Neural cell (in vitro differentiated cells): Measurements from ENCODE around the gene GDF7. TPM values are rescaled to one million over a fixed set of nuclear protein-coding genes. Genes with fewer than 3 reads are reported as not detected.

Experiments
- H2AFZ ChIP-seq: fragments of 200-600, 300-800 bp; sonication (generic), shearing (Covaris generic); 2 replicates; pipeline ENCODE4 v1.6.0; 2014; ENCODE audit warnings: low read depth, mild to moderate bottlenecking, antibody characterized with exemption, low read length, moderate library complexity
- H3F3A ChIP-seq: fragments of 200-600 bp; shearing (Covaris generic); 2 replicates; pipeline ENCODE4 v1.6.1; 2016; ENCODE audit warnings: mild to moderate bottlenecking, moderate library complexity, mixed read lengths, antibody characterized with exemption, low read length; ENCODE audit not compliant: insufficient read depth, poor library complexity, severe bottlenecking
- H3K27ac ChIP-seq: fragments of 200-600, 300-800 bp; sonication (generic), shearing (Covaris generic); 2 replicates; pipeline ENCODE4 v1.5.1; 2014; ENCODE audit warnings: mild to moderate bottlenecking, low read length, moderate library complexity
- H3K27me3 ChIP-seq: fragments of 300-800, 200-600 bp; sonication (generic), shearing (Covaris generic); 2 replicates; pipeline ENCODE4 v1.6.0; 2014; ENCODE audit warnings: mild to moderate bottlenecking, low read depth, low read length, moderate library complexity; ENCODE audit not compliant: insufficient read depth
- H3K36me3 ChIP-seq: fragments of 300-800, 200-600 bp; sonication (generic), shearing (Covaris generic); 2 replicates; pipeline ENCODE4 v1.5.1; 2014; ENCODE audit warnings: mild to moderate bottlenecking, antibody characterized with exemption, low read length, moderate library complexity; ENCODE audit not compliant: insufficient read depth
- H3K4me2 ChIP-seq: fragments of 300-800, 200-600 bp; sonication (generic), shearing (Covaris generic); 2 replicates; pipeline ENCODE4 v1.6.0; 2014; ENCODE audit warnings: mild to moderate bottlenecking, low read length
- H3K4me3 ChIP-seq: fragments of 300-800, 200-600 bp; sonication (generic), shearing (Covaris generic); 2 replicates; pipeline ENCODE4 v1.5.1; 2014; ENCODE audit warnings: mild to moderate bottlenecking, low read length, moderate library complexity
- H3K79me2 ChIP-seq: fragments of 200-600 bp; shearing (Covaris generic); replicated peaks from 2 replicates; pipeline ENCODE4 v1.6.0; 2014; ENCODE audit warnings: mild to moderate bottlenecking, low read length, moderate library complexity; ENCODE audit not compliant: insufficient read depth
- H3K9ac ChIP-seq: fragments of 300-800, 200-600 bp; sonication (generic), shearing (Covaris generic); 2 replicates; pipeline ENCODE4 v1.6.1; 2016; ENCODE audit warnings: mild to moderate bottlenecking, low read length, mixed read lengths
- H3K9me2 ChIP-seq: fragments of 200-600 bp; shearing (Covaris generic); 2 replicates; pipeline ENCODE4 v1.6.1; 2016; ENCODE audit warnings: mild to moderate bottlenecking, low read length, mixed read lengths; ENCODE audit not compliant: insufficient read depth
- H3K9me3 ChIP-seq: fragments of 200-600, 300-800 bp; sonication (generic), shearing (Covaris generic); 2 replicates; pipeline ENCODE4 v1.6.1; 2016; ENCODE audit warnings: mild to moderate bottlenecking, mixed run types, low read length, moderate library complexity, mixed read lengths
- H4K20me1 ChIP-seq: fragments of 200-600 bp; shearing (Covaris generic); 2 replicates; pipeline ENCODE4 v1.6.1; 2016; ENCODE audit warnings: mild to moderate bottlenecking, mixed run types; ENCODE audit not compliant: insufficient read depth
- CTCF ChIP-seq: fragments of 450-650 bp; IDR thresholded peaks from 2 replicates; pipeline ENCODE4 v1.5.1; 2014; ENCODE audit warnings: antibody characterized with exemption, mild to moderate bottlenecking, moderate library complexity; ENCODE audit not compliant: poor library complexity, severe bottlenecking
- EP300 ChIP-seq: fragments of 450-650 bp; conservative IDR thresholded peaks from 2 replicates; pipeline ENCODE4 v1.6.1; 2014; ENCODE audit warnings: antibody characterized with exemption, mild to moderate bottlenecking, moderate library complexity; ENCODE audit not compliant: poor library complexity, severe bottlenecking
- EZH2 ChIP-seq: fragments of 200-600, 300-800 bp; shearing (Covaris generic), sonication (generic); IDR thresholded peaks from 2 replicates; pipeline ENCODE4 v1.6.1; 2014; ENCODE audit warnings: antibody characterized with exemption, low read length, borderline replicate concordance, mild to moderate bottlenecking; ENCODE audit not compliant: insufficient read depth, poor library complexity, severe bottlenecking
- MXI1 ChIP-seq: fragments of 450-650 bp; conservative IDR thresholded peaks from 2 replicates; pipeline ENCODE4 v1.6.1; 2014; ENCODE audit warnings: antibody characterized with exemption, mild to moderate bottlenecking; ENCODE audit not compliant: poor library complexity, severe bottlenecking
- POLR2AphosphoS5 ChIP-seq: IDR thresholded peaks from 2 replicates; pipeline ENCODE4 v1.6.1; 2012
- RAD21 ChIP-seq: fragments of 450-650 bp; conservative IDR thresholded peaks from 2 replicates; pipeline ENCODE4 v1.6.1; 2014; ENCODE audit warnings: antibody characterized with exemption, mild to moderate bottlenecking, moderate library complexity
- SMC3 ChIP-seq: fragments of 450-650 bp; conservative IDR thresholded peaks from 2 replicates; pipeline ENCODE4 v1.6.1; 2014; ENCODE audit warnings: antibody characterized with exemption, mild to moderate bottlenecking, moderate library complexity; ENCODE audit not compliant: poor library complexity
- TAF1 ChIP-seq: IDR thresholded peaks from 2 replicates; pipeline ENCODE4 v1.6.1; 2012; ENCODE audit warnings: low read depth
- polyA plus RNA-seq: library from polyadenylated mRNA; depleted of rRNA; stranded (reverse); fragments of >200 nt; gene quantifications from 2 replicates; pipeline ENCODE4 v1.2.3, GENCODE V29; 2014
- TF ChIP-seq, protein P1 (sequence below): IDR thresholded peaks from 2 replicates; pipeline ENCODE4 v1.6.1; 2012; ENCODE audit warnings: borderline replicate concordance

Gene GDF7
- polyA plus RNA-seq, 1 donor from 2014 or later, result 0.38 TPM

- peaks cover 34% of the 10 kb centered on the region for H3K27me3 ChIP-seq
- no peak overlapping the region for H3K4me3 ChIP-seq
- no peaks in the 10 kb centered on the region for H3K36me3 ChIP-seq
- TF ChIP-seq, protein P1, sequence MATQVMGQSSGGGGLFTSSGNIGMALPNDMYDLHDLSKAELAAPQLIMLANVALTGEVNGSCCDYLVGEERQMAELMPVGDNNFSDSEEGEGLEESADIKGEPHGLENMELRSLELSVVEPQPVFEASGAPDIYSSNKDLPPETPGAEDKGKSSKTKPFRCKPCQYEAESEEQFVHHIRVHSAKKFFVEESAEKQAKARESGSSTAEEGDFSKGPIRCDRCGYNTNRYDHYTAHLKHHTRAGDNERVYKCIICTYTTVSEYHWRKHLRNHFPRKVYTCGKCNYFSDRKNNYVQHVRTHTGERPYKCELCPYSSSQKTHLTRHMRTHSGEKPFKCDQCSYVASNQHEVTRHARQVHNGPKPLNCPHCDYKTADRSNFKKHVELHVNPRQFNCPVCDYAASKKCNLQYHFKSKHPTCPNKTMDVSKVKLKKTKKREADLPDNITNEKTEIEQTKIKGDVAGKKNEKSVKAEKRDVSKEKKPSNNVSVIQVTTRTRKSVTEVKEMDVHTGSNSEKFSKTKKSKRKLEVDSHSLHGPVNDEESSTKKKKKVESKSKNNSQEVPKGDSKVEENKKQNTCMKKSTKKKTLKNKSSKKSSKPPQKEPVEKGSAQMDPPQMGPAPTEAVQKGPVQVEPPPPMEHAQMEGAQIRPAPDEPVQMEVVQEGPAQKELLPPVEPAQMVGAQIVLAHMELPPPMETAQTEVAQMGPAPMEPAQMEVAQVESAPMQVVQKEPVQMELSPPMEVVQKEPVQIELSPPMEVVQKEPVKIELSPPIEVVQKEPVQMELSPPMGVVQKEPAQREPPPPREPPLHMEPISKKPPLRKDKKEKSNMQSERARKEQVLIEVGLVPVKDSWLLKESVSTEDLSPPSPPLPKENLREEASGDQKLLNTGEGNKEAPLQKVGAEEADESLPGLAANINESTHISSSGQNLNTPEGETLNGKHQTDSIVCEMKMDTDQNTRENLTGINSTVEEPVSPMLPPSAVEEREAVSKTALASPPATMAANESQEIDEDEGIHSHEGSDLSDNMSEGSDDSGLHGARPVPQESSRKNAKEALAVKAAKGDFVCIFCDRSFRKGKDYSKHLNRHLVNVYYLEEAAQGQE, result no peak
- H4K20me1 ChIP-seq, result no peaks in the 10 kb centered on the region
- H3K27ac ChIP-seq, result no peak overlapping the region
- no peaks in the 10 kb centered on the region for H3F3A ChIP-seq
- no peaks in the 10 kb centered on the region for H3K9me2 ChIP-seq
- no peaks in the 10 kb centered on the region for H3K79me2 ChIP-seq
- no peak overlapping the region for H3K4me2 ChIP-seq
- H2AFZ ChIP-seq, result no peak overlapping the region
- H3K9ac ChIP-seq, result no peak overlapping the region
- no peaks in the 10 kb centered on the region for H3K9me3 ChIP-seq
Measured at GRCh38 chr2:20675701-20676352, 8.9 kb downstream of the GDF7 start.

GRCh38 chr2:20676353-20677215 is 9.6 kb downstream of the GDF7 start:
- TF ChIP-seq EZH2, result no peak
- TF ChIP-seq EP300, result no peak
- TF ChIP-seq RAD21, result no peak
- TF ChIP-seq, protein P1, result no peak
- TF ChIP-seq POLR2AphosphoS5, result no peak
- no peak for TF ChIP-seq TAF1
- no peak for TF ChIP-seq MXI1
- no peak for TF ChIP-seq CTCF
- TF ChIP-seq SMC3, result no peak
- H3K27me3 ChIP-seq, result peaks cover 26% of the 10 kb centered on the region
- H3K36me3 ChIP-seq, result no peaks in the 10 kb centered on the region
- H3K79me2 ChIP-seq, result no peaks in the 10 kb centered on the region
- H3K27ac ChIP-seq, result no peak overlapping the region
- H3K4me3 ChIP-seq, result no peak overlapping the region
- no peaks in the 10 kb centered on the region for H3K9me2 ChIP-seq
- no peak overlapping the region for H3K9ac ChIP-seq
- H3F3A ChIP-seq, result no peaks in the 10 kb centered on the region
- no peaks in the 10 kb centered on the region for H3K9me3 ChIP-seq
- no peak overlapping the region for H2AFZ ChIP-seq
- H3K4me2 ChIP-seq, result no peak overlapping the region
- H4K20me1 ChIP-seq, result no peaks in the 10 kb centered on the region
